Psoas muscle (tissue), 8 donors: ENCODE results near the gene RPL12. TPM values are rescaled to one million over a fixed set of nuclear protein-coding genes. Genes with fewer than 3 reads are reported as not detected.
A peak's percentile ranks its signal among the peaks of the same experiment; 100 is the strongest.

Experiments used
- ATAC-seq, 4 donors: fragments of 200-7000 bp; cut with Tn5 transposase; one replicate each; pipeline ENCODE4 v1.9.1; 2020; ENCODE audit warnings: moderate library complexity in 3 of 4, mild to moderate bottlenecking in 2 of 4
- DNase-seq, 2 donors: peaks; one replicate each; pipeline ENCODE4 v3.0.0-alpha.2; 2020
- H3K27ac ChIP-seq: fragments of 200-600 bp; one replicate; pipeline ENCODE4 v1.8.0; 2022
- H3K27me3 ChIP-seq, 3 donors: fragments of 200-600 bp in 1 of 3; one replicate each; pipeline versions ENCODE4 v1.6.1 to v1.8.0; 2013 to 2022; ENCODE audit warnings: low read length in 2 of 3, mild to moderate bottlenecking in 2 of 3, moderate library complexity in 1 of 3; ENCODE audit not compliant: insufficient read depth in 3 of 3
- H3K36me3 ChIP-seq, 2 donors: fragments of 200-600 bp in 1 of 2; one replicate each; pipeline versions ENCODE4 v1.6.1 to v1.8.0; 2013 to 2022; ENCODE audit warnings: low read depth in 1 of 2, mild to moderate bottlenecking in 1 of 2, moderate library complexity in 1 of 2; ENCODE audit not compliant: insufficient read depth in 1 of 2
- H3K4me1 ChIP-seq: fragments of 200-600 bp; one replicate; pipeline ENCODE4 v1.8.0; 2022
- H3K4me3 ChIP-seq: fragments of 200-600 bp; one replicate; pipeline ENCODE4 v1.8.0; 2022; ENCODE audit warnings: mild to moderate bottlenecking
- H3K9me3 ChIP-seq: fragments of 200-600 bp; one replicate; pipeline ENCODE4 v1.8.0; 2022
- WGBS, 3 donors: extraction: QIAGEN DNeasy Blood & Tissue Kit; methylation state at CpG; one replicate each; pipeline versions ENCODE4 v1.1.6 to v1.1.7; 2013; 5-methylcytosine and 5-hydroxymethylcytosine counted together
- intact Hi-C, 2 donors: fragments of 100-400 bp; cut with DNase I; formaldehyde crosslinking; loops; one replicate each; pipeline versions ENCODE4 v1.11.0 to v1.14.2; 2022
- polyA plus RNA-seq, 3 donors: library from polyadenylated mRNA; stranded (reverse); fragments of 200-250 nt; gene quantifications; one replicate each; pipeline ENCODE4 v1.2.3, GENCODE V29; 2013
- total RNA-seq, 4 donors: library from RNA; stranded (reverse); fragmentation: NEBNext Ultra II Directional in 2 of 4; extraction: Animal tissue kit (Norgen Biotek cat#: 25700) in 2 of 4; gene quantifications; one replicate each; pipeline versions ENCODE4 v1.2.1 to v1.2.4, GENCODE V29; 2021 to 2023
- TF ChIP-seq, protein P1 (sequence below): fragments of 200-600 bp; IDR thresholded peaks from one replicate; pipeline ENCODE4 v1.8.0; 2022; ENCODE audit warnings: antibody characterized with exemption
- donor health status: healthy with polysubstance abuse.
- donor health status: DM: no; HTN: no; CAD: no; lungs with moderate emphysema.
- donor health status: Bipolar disorder and iron deficiency.
- donor health status: healthy.
- donor health status: DM: yes; HTN: yes; CAD: no.
- donor health status: DM: no; HTN: no; CAD: no.
- donor health status: DM: no; HTN: no; CAD: no.
- donor health status: DM: yes; HTN: yes; CAD: no.

RPL12 gene
- total and polyA plus RNA-seq, 7 donors, result 748 to 2,317 (median 1,111) TPM

DNA sequence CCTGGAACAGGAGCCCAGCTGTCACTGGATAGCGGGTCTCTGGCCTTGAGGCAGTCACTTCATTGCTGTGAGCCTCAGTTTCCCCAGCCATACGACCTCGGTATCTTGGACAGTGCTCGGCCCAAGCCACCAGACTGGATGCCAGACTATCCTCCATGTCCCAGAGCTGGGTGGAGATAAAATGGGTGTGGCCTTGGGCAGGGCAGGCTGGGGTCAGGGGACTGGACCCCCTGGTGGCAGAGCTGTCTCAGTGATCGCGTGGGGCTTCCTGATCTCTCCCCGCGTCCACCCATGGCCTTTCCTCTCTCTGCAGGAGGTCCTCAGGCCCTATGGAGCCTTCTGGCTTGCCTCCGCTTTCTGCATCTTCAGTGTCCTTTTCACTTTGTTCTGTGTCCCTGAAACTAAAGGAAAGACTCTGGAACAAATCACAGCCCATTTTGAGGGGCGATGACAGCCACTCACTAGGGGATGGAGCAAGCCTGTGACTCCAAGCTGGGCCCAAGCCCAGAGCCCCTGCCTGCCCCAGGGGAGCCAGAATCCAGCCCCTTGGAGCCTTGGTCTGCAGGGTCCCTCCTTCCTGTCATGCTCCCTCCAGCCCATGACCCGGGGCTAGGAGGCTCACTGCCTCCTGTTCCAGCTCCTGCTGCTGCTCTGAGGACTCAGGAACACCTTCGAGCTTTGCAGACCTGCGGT, 44.3 kb downstream of the RPL12 start:
- intact Hi-C loops, result no loop called here
- TF ChIP-seq, protein P1, sequence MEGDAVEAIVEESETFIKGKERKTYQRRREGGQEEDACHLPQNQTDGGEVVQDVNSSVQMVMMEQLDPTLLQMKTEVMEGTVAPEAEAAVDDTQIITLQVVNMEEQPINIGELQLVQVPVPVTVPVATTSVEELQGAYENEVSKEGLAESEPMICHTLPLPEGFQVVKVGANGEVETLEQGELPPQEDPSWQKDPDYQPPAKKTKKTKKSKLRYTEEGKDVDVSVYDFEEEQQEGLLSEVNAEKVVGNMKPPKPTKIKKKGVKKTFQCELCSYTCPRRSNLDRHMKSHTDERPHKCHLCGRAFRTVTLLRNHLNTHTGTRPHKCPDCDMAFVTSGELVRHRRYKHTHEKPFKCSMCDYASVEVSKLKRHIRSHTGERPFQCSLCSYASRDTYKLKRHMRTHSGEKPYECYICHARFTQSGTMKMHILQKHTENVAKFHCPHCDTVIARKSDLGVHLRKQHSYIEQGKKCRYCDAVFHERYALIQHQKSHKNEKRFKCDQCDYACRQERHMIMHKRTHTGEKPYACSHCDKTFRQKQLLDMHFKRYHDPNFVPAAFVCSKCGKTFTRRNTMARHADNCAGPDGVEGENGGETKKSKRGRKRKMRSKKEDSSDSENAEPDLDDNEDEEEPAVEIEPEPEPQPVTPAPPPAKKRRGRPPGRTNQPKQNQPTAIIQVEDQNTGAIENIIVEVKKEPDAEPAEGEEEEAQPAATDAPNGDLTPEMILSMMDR, result no peak
- no peaks in the 10 kb centered on the region for H3K4me1 ChIP-seq
- no peak overlapping the region for H3K4me3 ChIP-seq
- no peak for DNase-seq
- no peaks in the 10 kb centered on the region for H3K9me3 ChIP-seq
- 78 to 82% (median 82%) methylated on average over 12 to 13 of the region's 13 CpGs for WGBS, 3 donors
- peaks cover 0 to 54% of the 10 kb centered on the region in 2 donors for H3K36me3 ChIP-seq
- no peak overlapping the region for H3K27ac ChIP-seq
- no peaks in the 10 kb centered on the region for H3K27me3 ChIP-seq
- no peak for ATAC-seq

GRCh38 chr9:127405344-127406125, 45.7 kb downstream of the RPL12 start:
- WGBS, 3 donors, result 66 to 73% (median 69%) methylated on average over 20 of the region's 20 CpGs
- H3K4me1 ChIP-seq, result no peaks in the 10 kb centered on the region
- intact Hi-C loops, result no loop called here
- peak in 2 of 4 donors; percentile 34 to 45 for ATAC-seq
- H3K9me3 ChIP-seq, result no peaks in the 10 kb centered on the region
- TF ChIP-seq, protein P1, result no peak
- no peaks in the 10 kb centered on the region for H3K27me3 ChIP-seq
- H3K27ac ChIP-seq, result no peak overlapping the region
- no peak overlapping the region for H3K4me3 ChIP-seq
- DNase-seq, result peak in 1 of 2 donors; percentile 81
- peaks cover 0 to 68% of the 10 kb centered on the region in 2 donors for H3K36me3 ChIP-seq

DNA sequence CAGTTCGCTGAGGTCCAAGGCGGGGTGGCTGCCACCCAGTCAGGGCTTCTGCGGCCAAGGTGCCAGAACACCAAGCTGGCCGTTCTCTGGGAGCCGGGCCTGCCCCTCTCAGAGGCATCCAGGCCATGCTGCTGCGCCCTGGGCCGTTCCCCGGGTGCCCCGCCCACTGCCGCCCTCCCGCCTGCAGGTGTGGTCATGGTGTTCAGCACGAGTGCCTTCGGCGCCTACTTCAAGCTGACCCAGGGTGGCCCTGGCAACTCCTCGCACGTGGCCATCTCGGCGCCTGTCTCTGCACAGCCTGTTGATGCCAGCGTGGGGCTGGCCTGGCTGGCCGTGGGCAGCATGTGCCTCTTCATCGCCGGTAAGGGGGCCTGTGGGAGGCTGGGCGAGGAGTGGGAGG, 46.6 kb downstream of the RPL12 start:
- Histone ChIP-seq H3K9me3 (no peaks in the 10 kb centered on the region), H3K36me3 (peaks cover 0 to 76% of the 10 kb centered on the region in 2 donors), H3K4me3 (no peak overlapping the region), H3K27me3 (no peaks in the 10 kb centered on the region), H3K4me1 (no peaks in the 10 kb centered on the region), H3K27ac (no peak overlapping the region)
- WGBS, 3 donors, result 84 to 92% (median 91%) methylated on average over 23 of the region's 23 CpGs
- ATAC-seq, result peak in 1 of 4 donors; percentile 25
- TF ChIP-seq, protein P1, result no peak
- intact Hi-C loops, result no loop called here
- DNase-seq, result no peak

DNA sequence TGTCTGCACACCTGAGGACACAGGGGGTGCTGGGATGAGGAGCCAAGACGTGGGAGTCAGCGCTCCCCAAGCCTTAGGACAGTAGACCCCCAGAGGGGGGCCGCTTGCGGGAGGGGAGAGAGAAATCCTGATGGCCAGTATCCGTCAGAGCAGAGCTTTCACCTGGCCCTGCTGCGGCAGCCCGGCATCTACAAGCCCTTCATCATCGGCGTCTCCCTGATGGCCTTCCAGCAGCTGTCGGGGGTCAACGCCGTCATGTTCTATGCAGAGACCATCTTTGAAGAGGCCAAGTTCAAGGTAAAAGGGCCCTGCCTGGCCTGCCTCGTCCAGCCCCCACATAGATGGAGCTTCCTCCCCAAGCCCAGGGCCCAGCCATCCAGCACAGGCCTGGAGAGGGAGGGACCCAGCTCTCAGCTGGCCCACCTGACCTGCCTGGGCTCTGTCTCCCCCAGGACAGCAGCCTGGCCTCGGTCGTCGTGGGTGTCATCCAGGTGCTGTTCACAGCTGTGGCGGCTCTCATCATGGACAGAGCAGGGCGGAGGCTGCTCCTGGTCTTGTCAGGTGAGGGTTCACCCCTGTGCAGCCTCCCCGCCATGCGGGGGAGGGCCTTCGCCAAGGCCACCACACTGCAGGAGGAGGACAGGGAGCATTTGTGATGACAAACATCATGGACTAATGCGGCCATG, 47.6 kb downstream of the RPL12 start:
- intact Hi-C loops, result no loop called here
- H3K27ac ChIP-seq, result no peak overlapping the region
- H3K9me3 ChIP-seq, result no peaks in the 10 kb centered on the region
- H3K27me3 ChIP-seq, result no peaks in the 10 kb centered on the region
- no peak overlapping the region for H3K4me3 ChIP-seq
- DNase-seq (no peak), ATAC-seq (no peak)
- TF ChIP-seq, protein P1, result no peak
- peaks cover 0 to 76% of the 10 kb centered on the region in 2 donors for H3K36me3 ChIP-seq
- WGBS, 3 donors, result 88 to 93% (median 89%) methylated on average over 17 to 21 of the region's 22 CpGs
- peaks cover 4% of the 10 kb centered on the region for H3K4me1 ChIP-seq
